Non-pigmented ciliary epithelial cell (primary cell): Measurements from ENCODE around the gene AHRR.
"Not testable (repeated sequence)": the region's sequence is repeated elsewhere in the genome, so short reads cannot be mapped to it uniquely, and the experiment has no call there.

ENCODE experiments used
- DNase-seq: peaks from one replicate; pipeline ENCODE4 v3.0.0-alpha.2; 2010; ENCODE audit warnings: low read depth

AHRR gene

GRCh38 chr5:368183-369084 lies 46.9 kb downstream of the AHRR start:
- no peak for DNase-seq

- no peak for DNase-seq
Observed at GRCh38 chr5:369151-369868, 47.8 kb downstream of the AHRR start.

GRCh38 chr5:369869-370236 lies 48.3 kb downstream of the AHRR start:
- DNase-seq: not testable (repeated sequence)

- no peak for DNase-seq
Observed at GRCh38 chr5:370311-370958, 48.9 kb downstream of the AHRR start.

- no peak for DNase-seq
Observed at GRCh38 chr5:370959-371810, 49.7 kb downstream of the AHRR start.

GRCh38 chr5:371811-372555 lies 50.5 kb downstream of the AHRR start:
- DNase-seq: no peak

GRCh38 chr5:372556-372995 lies 51.1 kb downstream of the AHRR start:
- no peak for DNase-seq

GRCh38 chr5:372996-373709 lies 51.6 kb downstream of the AHRR start:
- DNase-seq: no peak

GRCh38 chr5:373710-374602 lies 52.4 kb downstream of the AHRR start:
- no peak for DNase-seq

- no peak for DNase-seq
Observed at GRCh38 chr5:374631-375335, 53.3 kb downstream of the AHRR start.

GRCh38 chr5:375336-375920 lies 53.9 kb downstream of the AHRR start:
- no peak for DNase-seq

- DNase-seq: no peak
Observed at GRCh38 chr5:375921-376798, 54.6 kb downstream of the AHRR start.

GRCh38 chr5:376799-377325 lies 55.3 kb downstream of the AHRR start:
- no peak for DNase-seq

GRCh38 chr5:377326-377981 lies 55.9 kb downstream of the AHRR start:
- DNase-seq: no peak

- no peak for DNase-seq
Observed at GRCh38 chr5:378301-378891, 56.9 kb downstream of the AHRR start.
